HepG2 (cell line): ENCODE data around the gene CXXC5. TPM values are rescaled to one million over a fixed set of nuclear protein-coding genes. Genes with fewer than 3 reads are reported as not detected.
A peak's percentile ranks its signal among the peaks of the same experiment; 100 is the strongest.

ENCODE experiments used
- ATAC-seq: fragments of 200-7000 bp; cut with Tn5 transposase; 3 replicates; pipeline ENCODE4 v1.9.1; 2020; ENCODE audit warnings: mild to moderate bottlenecking, moderate library complexity
- BruUV-seq: library from RNA; stranded (reverse); fragments of 400-500 nt; replicated peaks from 2 replicates; lab custom pipeline; 2021; lab: Mats Ljungman, UMichigan
- CTCF ChIA-PET: fragments of 300-600 bp; formaldehyde crosslinking; extraction: SDS; loops from one replicate; lab custom pipeline; 2021; ENCODE audit warnings: low total read pairs, inconsistent platforms, low intra/inter-chr PET ratio; lab: Yijun Ruan, JAX
- POLR2A ChIA-PET: fragments of 350-600 bp; sonication (Branson Sonifier 250); formaldehyde crosslinking; loops from one replicate; lab custom pipeline; 2020; ENCODE audit warnings: antibody characterized with exemption, inconsistent platforms; lab: Yijun Ruan, JAX
- DNase-seq: peaks from one replicate; pipeline ENCODE4 v3.0.0-alpha.2; 2015; ENCODE audit warnings: low spot score
- FAIRE-seq: peaks from 3 replicates; lab custom pipeline; 2011; peaks lifted over from hg19 to GRCh38; lab: Jason Lieb, UNC
- H2AFZ ChIP-seq: one replicate; pipeline ENCODE4 v1.6.1; 2011; ENCODE audit warnings: low read length, inconsistent platforms
- H3K27ac ChIP-seq: fragments of 300-600 bp; 3 replicates; pipeline ENCODE4 v1.8.0; 2011; ENCODE audit warnings: mixed run types, mild to moderate bottlenecking, mixed read lengths, low read length, inconsistent platforms; ENCODE audit not compliant: insufficient read depth; ENCODE audit errors: extremely low read length
- H3K27me3 ChIP-seq, 2 experiments: fragments of 200-600 bp in 1 of 2; 2 replicates in 1 of 2; 3 replicates in 1 of 2; pipeline versions ENCODE4 v1.6.0 to v1.8.0; 2011; ENCODE audit warnings: low read length in 2 of 2, mild to moderate bottlenecking in 2 of 2, moderate library complexity in 2 of 2, inconsistent platforms in 1 of 2; ENCODE audit not compliant: insufficient read depth in 2 of 2, control insufficient read depth in 1 of 2
- H3K36me3 ChIP-seq, 2 experiments: fragments of 200-600 bp in 1 of 2; replicated peaks in 1 of 2; 2 replicates in 1 of 2; 3 replicates in 1 of 2; pipeline versions ENCODE4 v1.5.1 to v1.8.0; 2011; ENCODE audit warnings: low read length in 2 of 2, inconsistent platforms in 1 of 2; ENCODE audit not compliant: insufficient read depth in 2 of 2, control insufficient read depth in 1 of 2
- H3K4me1 ChIP-seq: 2 replicates; pipeline ENCODE4 v1.5.1; 2012; ENCODE audit warnings: low read length, inconsistent platforms; ENCODE audit not compliant: insufficient read depth
- H3K4me2 ChIP-seq: 2 replicates; pipeline ENCODE4 v1.6.0; 2011; ENCODE audit warnings: low read depth, low read length, inconsistent platforms
- H3K4me3 ChIP-seq, 3 experiments: fragments of 200-600 bp in 1 of 3; sonication (generic), shearing (Covaris generic) in 1 of 3; replicated peaks in 1 of 3; 2 replicates each; pipeline ENCODE4 v1.5.1; 2011 to 2016; ENCODE audit warnings: low read length in 3 of 3, inconsistent platforms in 2 of 3, low read depth in 2 of 3, mild to moderate bottlenecking in 2 of 3, control low read depth in 1 of 3, mixed read lengths in 1 of 3; ENCODE audit not compliant: insufficient read depth in 1 of 3
- H3K79me2 ChIP-seq: one replicate; pipeline ENCODE4 v1.6.1; 2011; ENCODE audit warnings: low read length, inconsistent platforms; ENCODE audit not compliant: insufficient read depth
- H3K9ac ChIP-seq: 2 replicates; pipeline ENCODE4 v1.6.0; 2011; ENCODE audit warnings: mild to moderate bottlenecking, low read depth, low read length, inconsistent platforms; ENCODE audit not compliant: insufficient read depth
- H3K9me3 ChIP-seq: 2 replicates; pipeline ENCODE4 v1.5.1; 2012; ENCODE audit warnings: mild to moderate bottlenecking, low read length
- H4K20me1 ChIP-seq: 2 replicates; pipeline ENCODE4 v1.6.0; 2011; ENCODE audit warnings: inconsistent platforms, mild to moderate bottlenecking, low read length, moderate library complexity; ENCODE audit not compliant: insufficient read depth
- GATA4 ChIP-seq: sonication (generic); IDR thresholded peaks from 2 replicates; pipeline ENCODE4 v1.6.1; 2016; ENCODE audit warnings: antibody characterized with exemption, low read depth, borderline replicate concordance
- NFIB ChIP-seq: sonication (generic); formaldehyde crosslinking; IDR thresholded peaks from 2 replicates; pipeline ENCODE4 v1.9.0; 2021; ENCODE audit warnings: missing genetic modification reagents, mild to moderate bottlenecking, borderline replicate concordance
- RBM22 ChIP-seq: fragments of 200-400 bp; formaldehyde crosslinking; optimal IDR thresholded peaks from 2 replicates; pipeline ENCODE3; 2017; ENCODE audit warnings: mild to moderate bottlenecking, low read length, moderate library complexity
- ZBTB2 ChIP-seq: sonication (generic); formaldehyde crosslinking; IDR thresholded peaks from 2 replicates; pipeline ENCODE4 v1.8.0; 2022; ENCODE audit warnings: low read depth, missing genetic modification reagents
- ZNF629 ChIP-seq: sonication (generic); formaldehyde crosslinking; conservative IDR thresholded peaks from 2 replicates; pipeline ENCODE4 v1.5.0; 2020; ENCODE audit warnings: missing genetic modification reagents
- WGBS: methylation state at CpG from one replicate; pipeline ENCODE4 v1.1.6; 2017; ENCODE audit warnings: low lambda C conversion rate; 5-methylcytosine and 5-hydroxymethylcytosine counted together
- in situ Hi-C: cut with HindIII; loops from 2 replicates; pipeline ENCODE4 v1.10.0; 2017; ENCODE audit warnings: low pct_unique_long_range_greater_than_20kb; ENCODE audit not compliant: extremely low pct_ligation_motif_present
- intact Hi-C: fragments of 100-400 bp; cut with micrococcal nuclease; formaldehyde crosslinking; loops from one replicate; pipeline ENCODE4 v1.10.0; 2022; ENCODE audit not compliant: unreplicated experiment
- polyA plus RNA-seq, 8 experiments: library from polyadenylated mRNA; depleted of rRNA in 3 of 8; stranded (reverse) in 7 of 8; unstranded in 1 of 8; fragments of >200 nt; fragmentation: Illumina TruSeq in 4 of 8; extraction: Trizol in 4 of 8; gene quantifications; 2 replicates each; pipeline versions ENCODE4 v1.2.1 to v1.2.3, GENCODE V29; 2011 to 2016; ENCODE audit warnings: low read depth in 4 of 8, missing spikeins in 1 of 8, mixed read lengths in 1 of 8; ENCODE audit not compliant: insufficient read depth in 1 of 8
- total RNA-seq, 5 experiments: library from RNA; depleted of rRNA; stranded (reverse); fragments of >200 nt; fragmentation: Illumina TruSeq; extraction: Trizol; gene quantifications; 2 replicates each; pipeline ENCODE4 v1.2.3, GENCODE V29; 2016; ENCODE audit warnings: low read depth in 1 of 5

Gene CXXC5
- total and polyA plus RNA-seq, 2 of the 13 experiments (the other 11 are each of a cell fraction or from before 2014, with no cell fraction given) = 32.3 to 33.0 TPM

GRCh38 chr5:139688751-139689372 is 40.7 kb downstream of the CXXC5 start:
- H3K27me3 ChIP-seq = no peaks in the 10 kb centered on the region
- intact Hi-C loops (no loop called here), in situ Hi-C loops (no loop called here)
- H3K4me2 ChIP-seq = no peak overlapping the region
- H3K4me1 ChIP-seq = peaks cover 82% of the 10 kb centered on the region
- H3K27ac ChIP-seq = no peak overlapping the region
- no peaks in the 10 kb centered on the region for H3K9me3 ChIP-seq
- POLR2A ChIA-PET = interaction anchor here (1.8 kb wide), 2 partner anchors 19 to 59 kb away, joined by 4 to 5 read pairs; no protein-coding TSS in a partner anchor
- TF ChIP-seq ZBTB2 (CRISPR knock-in tag) (no peak), RBM22 (peak; percentile 16), GATA4 (no peak), NFIB (CRISPR knock-in tag) (no peak), ZNF629 (CRISPR knock-in tag) (peak; percentile 70)
- BruUV-seq = no TSS peak
- no peak overlapping the region for H3K4me3 ChIP-seq
- no peaks in the 10 kb centered on the region; a peak in 1 of 5 replicates for H3K36me3 ChIP-seq
- H3K9ac ChIP-seq = no peak overlapping the region
- no peak for ATAC-seq
- FAIRE-seq = no peak
- H3K79me2 ChIP-seq = no peaks in the 10 kb centered on the region
- 82% methylated on average over 8 of the region's 8 CpGs for WGBS
- no peak for DNase-seq
- CTCF ChIA-PET = interaction anchor here (1.7 to 2.6 kb wide), 3 partner anchors 53 to 77 kb away, joined by 6 to 16 read pairs (median 10); no protein-coding TSS in a partner anchor
- no peaks in the 10 kb centered on the region for H4K20me1 ChIP-seq
- no peak overlapping the region for H2AFZ ChIP-seq
